ENCODE results near the gene RASSF7.
"Not testable (repeated sequence)": the region's sequence is repeated elsewhere in the genome, so short reads cannot be mapped to it uniquely, and the experiment has no call there.

The RASSF7 gene, protein sequence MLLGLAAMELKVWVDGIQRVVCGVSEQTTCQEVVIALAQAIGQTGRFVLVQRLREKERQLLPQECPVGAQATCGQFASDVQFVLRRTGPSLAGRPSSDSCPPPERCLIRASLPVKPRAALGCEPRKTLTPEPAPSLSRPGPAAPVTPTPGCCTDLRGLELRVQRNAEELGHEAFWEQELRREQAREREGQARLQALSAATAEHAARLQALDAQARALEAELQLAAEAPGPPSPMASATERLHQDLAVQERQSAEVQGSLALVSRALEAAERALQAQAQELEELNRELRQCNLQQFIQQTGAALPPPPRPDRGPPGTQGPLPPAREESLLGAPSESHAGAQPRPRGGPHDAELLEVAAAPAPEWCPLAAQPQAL

DNA sequence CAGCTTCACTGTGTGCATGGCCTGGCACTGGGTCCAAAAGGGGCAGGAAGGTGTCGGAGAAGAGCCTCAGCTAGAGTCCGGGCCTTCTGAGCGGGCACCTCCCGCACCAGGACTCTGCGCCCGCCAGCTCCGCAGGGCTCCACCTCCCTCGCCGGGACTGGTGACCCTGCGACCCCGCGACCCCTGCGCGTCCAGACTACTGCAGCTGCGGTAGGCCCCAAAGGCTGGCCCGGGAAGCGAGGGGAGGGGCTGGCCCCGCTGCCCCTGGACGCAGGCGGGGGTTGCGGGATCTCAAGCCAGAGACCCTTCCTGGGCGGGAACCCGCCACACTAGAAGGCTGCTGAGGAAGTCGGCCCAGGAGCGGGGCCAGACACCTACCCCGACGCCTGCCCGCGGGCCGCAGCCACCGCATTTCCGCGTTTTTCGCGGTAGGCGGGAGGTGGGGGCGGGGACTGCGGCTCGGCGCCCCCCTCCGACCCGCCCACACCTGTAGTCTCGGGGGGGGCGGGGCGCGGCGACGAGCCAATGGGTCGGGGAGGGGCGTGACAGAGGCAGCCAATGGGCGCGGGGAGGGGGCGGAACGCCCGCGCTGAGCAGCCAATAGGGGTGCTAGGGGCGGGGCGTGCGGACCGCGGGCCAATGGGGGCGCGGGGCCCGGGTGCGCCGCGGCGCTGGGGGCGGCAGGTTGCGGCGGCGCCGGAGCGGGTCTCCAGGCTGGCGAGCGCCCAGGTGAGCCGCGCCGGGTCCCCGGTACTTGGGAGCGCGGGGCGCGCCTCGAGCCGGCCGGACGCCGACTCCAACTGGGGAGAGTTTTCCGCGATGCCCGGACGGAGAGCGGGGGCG lies at the start of gene RASSF7, which contains the start of gene LMNTD2:
TSS of gene RASSF7 (plus strand) at position 666 of the 843 bp plus-strand sequence. CDS start 799 bp downstream, outside the sequence.
TSS of gene LMNTD2 (minus strand) at position 434 of the 843 bp plus-strand sequence. CDS start at position 412, 22 bp downstream.
- H3K27ac ChIP-seq = peak within 1 kb of the TSS; percentile 95
- TF ChIP-seq, protein P1, sequence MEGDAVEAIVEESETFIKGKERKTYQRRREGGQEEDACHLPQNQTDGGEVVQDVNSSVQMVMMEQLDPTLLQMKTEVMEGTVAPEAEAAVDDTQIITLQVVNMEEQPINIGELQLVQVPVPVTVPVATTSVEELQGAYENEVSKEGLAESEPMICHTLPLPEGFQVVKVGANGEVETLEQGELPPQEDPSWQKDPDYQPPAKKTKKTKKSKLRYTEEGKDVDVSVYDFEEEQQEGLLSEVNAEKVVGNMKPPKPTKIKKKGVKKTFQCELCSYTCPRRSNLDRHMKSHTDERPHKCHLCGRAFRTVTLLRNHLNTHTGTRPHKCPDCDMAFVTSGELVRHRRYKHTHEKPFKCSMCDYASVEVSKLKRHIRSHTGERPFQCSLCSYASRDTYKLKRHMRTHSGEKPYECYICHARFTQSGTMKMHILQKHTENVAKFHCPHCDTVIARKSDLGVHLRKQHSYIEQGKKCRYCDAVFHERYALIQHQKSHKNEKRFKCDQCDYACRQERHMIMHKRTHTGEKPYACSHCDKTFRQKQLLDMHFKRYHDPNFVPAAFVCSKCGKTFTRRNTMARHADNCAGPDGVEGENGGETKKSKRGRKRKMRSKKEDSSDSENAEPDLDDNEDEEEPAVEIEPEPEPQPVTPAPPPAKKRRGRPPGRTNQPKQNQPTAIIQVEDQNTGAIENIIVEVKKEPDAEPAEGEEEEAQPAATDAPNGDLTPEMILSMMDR (conservative IDR thresholded peaks at IDR 0.05) = no peak

- H3K27ac ChIP-seq = no peak overlapping the region
- TF ChIP-seq, protein P1 (conservative IDR thresholded peaks at IDR 0.05) = no peak
Observed at GRCh38 chr11:512761-513595, 47.8 kb upstream of the RASSF7 start.

DNA sequence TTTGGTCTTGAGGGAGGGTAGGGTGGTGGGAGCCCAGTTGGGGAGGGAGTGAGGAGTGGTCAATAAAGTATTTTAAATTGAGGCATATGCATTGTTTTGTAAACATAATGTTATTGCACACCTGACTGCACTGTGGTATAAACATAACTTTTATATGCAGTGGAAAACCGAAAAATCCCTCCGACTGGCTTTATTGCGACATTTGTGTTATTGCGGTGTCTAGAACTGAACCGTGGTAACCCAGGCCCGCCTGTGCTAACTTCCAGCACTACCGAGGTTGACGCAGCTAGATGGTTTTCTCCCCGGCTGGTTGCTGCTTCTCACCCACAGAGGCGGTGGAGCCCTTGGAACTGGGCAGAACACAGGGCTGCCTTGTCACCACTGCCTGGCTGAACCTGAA lies 46.2 kb upstream of the RASSF7 start:
- no peak overlapping the region for H3K27ac ChIP-seq
- TF ChIP-seq, protein P1 (conservative IDR thresholded peaks at IDR 0.05) = no peak

DNA sequence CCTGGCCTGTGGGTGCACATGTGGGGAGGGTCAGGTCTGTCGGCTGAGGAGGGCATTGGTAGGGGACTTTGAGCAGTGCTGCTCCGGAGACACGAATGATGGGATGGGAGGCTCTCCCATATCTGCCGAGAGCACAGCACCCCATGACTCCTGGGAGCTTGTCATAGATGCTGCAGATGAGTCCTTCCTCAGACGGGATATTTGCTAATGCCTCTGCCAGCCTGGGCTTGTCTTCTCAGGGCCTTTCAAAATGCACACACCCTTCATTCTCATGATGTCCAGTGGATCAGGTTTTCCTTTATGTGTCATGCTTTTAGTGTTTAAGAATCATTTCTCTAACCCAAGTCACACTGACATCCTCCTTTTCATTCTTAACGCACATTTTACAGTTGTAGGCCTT lies 45.6 kb upstream of the RASSF7 start:
- no peak overlapping the region for H3K27ac ChIP-seq
- TF ChIP-seq, protein P1 (conservative IDR thresholded peaks at IDR 0.05) = no peak

DNA sequence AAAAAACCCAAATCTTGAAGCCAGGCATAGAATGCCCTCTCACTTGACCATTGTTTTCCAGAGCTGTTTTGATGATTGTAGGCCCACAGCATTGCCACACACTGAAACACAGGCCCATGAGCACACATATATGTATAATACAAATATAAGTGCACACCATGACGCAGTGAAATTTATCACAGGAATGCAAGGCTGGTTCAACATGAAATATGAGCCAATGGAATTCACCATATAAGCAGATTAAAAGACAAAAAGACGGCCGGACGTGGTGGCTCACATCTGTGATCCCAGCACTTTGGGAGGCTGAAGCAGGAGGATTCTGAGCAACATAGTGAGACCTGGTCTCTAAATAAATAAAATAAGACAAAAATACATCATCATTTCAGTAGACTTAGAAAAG lies 44.4 kb upstream of the RASSF7 start:
- H3K27ac ChIP-seq = no peak overlapping the region
- TF ChIP-seq, protein P1 (conservative IDR thresholded peaks at IDR 0.05) = no peak

DNA sequence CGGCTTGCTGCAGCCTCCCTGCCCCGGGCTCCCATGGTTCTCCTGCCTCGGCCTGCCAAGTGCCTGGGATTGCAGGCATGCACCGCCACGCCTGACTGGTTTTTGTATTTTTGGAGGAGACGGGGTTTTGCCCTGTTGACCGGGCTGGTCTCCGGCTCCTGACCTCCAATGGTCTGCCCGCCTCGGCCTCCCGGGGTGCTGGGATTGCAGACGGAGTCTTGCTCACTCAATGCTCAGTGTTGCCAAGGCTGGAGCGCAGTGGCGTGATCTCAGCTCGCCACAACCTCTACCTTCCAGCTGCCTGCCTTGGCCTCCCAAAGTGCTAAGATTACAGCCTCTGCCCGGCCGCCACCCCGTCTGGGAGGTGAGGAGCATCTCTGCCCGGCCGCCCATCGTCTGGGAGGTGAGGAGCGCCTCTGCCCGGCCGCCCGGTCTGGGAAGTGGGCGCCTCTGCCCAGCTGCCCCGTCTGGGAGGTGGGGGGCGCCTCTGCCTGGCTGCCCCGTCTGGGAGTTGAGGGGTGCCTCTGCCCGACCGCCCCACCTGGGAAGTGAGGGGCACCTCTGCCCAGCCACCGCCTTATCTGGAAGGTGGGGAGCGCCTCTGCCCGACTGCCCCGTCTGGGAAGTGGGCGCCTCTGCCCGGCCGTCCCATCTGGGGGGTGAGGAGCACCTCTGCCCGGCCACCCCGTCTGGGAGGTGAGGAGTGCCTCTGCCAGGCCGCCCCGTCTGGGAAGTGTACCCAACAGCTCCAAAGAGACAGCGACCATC lies 43.7 kb upstream of the RASSF7 start:
- not testable (repeated sequence) for H3K27ac ChIP-seq
